GM18508 (cell line): ENCODE data around the gene TRABD2B.

Source experiments
- ATAC-seq: cut with Tn5 transposase; IDR thresholded peaks from one replicate; pipeline ENCODE4 v1.9.1; 2021; ENCODE audit warnings: moderate number of reproducible peaks; ENCODE audit not compliant: insufficient read depth, unreplicated experiment

Gene TRABD2B

GRCh38 chr1:47816325-47817071 lies 180.7 kb downstream of the TRABD2B start:
- no peak for ATAC-seq

GRCh38 chr1:47814612-47815395 lies 182.4 kb downstream of the TRABD2B start:
- ATAC-seq = no peak

GRCh38 chr1:47813970-47814369 lies 183.2 kb downstream of the TRABD2B start:
- no peak for ATAC-seq

GRCh38 chr1:47812904-47813514 lies 184.2 kb downstream of the TRABD2B start:
- no peak for ATAC-seq

GRCh38 chr1:47810964-47811682 lies 186.1 kb downstream of the TRABD2B start:
- ATAC-seq = no peak

DNA sequence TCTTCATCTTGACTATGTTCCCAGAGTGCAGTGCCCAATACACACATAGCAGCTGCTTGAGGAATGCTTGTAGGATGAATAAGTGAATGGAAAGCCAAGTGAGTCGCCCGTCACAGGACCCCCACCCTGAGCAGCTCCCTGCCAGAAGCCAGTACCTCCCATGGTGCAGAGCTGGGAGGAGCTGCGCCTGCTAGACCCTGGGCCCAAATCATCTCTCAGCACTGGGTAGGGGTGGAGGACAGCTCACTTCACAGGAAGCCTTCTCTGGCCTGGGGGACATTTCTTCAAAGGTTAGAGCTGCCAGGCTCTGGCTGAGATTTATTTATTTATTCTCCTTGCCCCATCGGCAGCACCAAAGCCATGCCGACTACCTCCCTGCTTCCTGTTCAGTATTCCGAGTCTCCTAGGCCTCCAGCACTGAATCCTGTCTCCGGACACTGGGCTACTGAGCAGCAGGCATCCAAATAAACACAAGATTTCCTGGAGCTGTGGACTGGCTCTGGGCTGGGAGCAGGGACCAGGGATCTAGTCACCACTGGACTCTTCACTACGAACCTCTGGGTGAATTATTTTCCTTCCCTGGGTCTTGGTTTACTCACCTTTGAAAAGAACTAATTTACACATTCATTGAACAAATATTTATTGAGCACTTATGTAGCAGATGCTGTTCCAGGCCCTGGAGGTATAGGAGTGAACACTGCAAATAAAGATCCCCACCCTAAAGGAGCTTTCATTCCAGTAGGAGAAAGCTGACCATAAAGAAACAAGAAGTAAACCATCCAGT lies 187.7 kb downstream of the TRABD2B start:
- ATAC-seq = no peak

GRCh38 chr1:47808612-47809011 lies 188.6 kb downstream of the TRABD2B start:
- no peak for ATAC-seq

GRCh38 chr1:47805921-47806361 lies 191.2 kb downstream of the TRABD2B start:
- no peak for ATAC-seq

GRCh38 chr1:47805018-47805417 lies 192.2 kb downstream of the TRABD2B start:
- no peak for ATAC-seq

GRCh38 chr1:47803815-47804501 lies 193.2 kb downstream of the TRABD2B start:
- ATAC-seq = no peak

DNA sequence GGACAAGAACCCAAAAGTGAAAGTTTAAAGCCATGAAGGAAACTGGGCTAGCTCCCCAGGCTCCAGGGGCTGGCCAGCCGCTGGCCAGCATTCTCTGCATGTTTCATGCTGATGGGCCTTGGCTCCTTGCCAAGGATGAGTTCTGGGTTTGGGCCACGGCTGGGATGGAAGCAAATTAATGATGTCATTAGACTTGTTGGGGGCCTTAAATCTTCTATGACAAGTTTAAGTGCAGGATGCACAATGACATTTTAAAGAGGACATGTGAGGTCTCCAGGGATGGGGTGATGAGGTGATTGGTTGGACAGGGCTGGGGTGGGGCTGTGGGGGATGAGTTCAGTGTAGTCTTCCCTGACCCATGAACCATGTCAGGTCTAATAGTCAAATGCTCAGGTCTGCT lies 199.6 kb downstream of the TRABD2B start:
- no peak for ATAC-seq

- ATAC-seq = no peak
These were observed 200.6 kb downstream of the TRABD2B start for GRCh38 chr1:47796626-47797025.

- no peak for ATAC-seq
These were observed 202.1 kb downstream of the TRABD2B start for GRCh38 chr1:47795102-47795501.

- no peak for ATAC-seq
These were observed 202.7 kb downstream of the TRABD2B start for GRCh38 chr1:47794530-47794929.

DNA sequence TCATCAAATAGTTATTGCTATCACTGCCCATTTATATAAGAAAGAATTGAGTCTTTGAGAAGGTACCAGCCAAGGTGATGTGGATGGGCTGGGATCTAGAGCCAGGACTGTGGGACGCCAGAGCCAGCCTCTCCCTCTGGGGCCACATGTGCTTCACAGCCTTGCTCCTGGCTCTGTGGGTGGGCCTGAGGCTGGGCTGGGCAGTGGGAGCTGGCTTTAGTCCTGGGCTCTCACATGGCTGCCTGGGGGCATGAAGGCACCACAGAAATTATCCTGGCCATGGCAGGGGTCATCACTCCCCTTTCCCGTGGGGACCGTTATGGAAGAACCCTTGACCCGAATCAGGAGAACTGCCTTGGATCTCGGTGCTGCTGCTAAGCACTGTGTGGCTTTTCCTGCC lies 203.1 kb downstream of the TRABD2B start:
- no peak for ATAC-seq

- no peak for ATAC-seq
These were observed 203.6 kb downstream of the TRABD2B start for GRCh38 chr1:47793563-47793962.

- ATAC-seq = no peak
These were observed 204.4 kb downstream of the TRABD2B start for GRCh38 chr1:47792779-47793178.

DNA sequence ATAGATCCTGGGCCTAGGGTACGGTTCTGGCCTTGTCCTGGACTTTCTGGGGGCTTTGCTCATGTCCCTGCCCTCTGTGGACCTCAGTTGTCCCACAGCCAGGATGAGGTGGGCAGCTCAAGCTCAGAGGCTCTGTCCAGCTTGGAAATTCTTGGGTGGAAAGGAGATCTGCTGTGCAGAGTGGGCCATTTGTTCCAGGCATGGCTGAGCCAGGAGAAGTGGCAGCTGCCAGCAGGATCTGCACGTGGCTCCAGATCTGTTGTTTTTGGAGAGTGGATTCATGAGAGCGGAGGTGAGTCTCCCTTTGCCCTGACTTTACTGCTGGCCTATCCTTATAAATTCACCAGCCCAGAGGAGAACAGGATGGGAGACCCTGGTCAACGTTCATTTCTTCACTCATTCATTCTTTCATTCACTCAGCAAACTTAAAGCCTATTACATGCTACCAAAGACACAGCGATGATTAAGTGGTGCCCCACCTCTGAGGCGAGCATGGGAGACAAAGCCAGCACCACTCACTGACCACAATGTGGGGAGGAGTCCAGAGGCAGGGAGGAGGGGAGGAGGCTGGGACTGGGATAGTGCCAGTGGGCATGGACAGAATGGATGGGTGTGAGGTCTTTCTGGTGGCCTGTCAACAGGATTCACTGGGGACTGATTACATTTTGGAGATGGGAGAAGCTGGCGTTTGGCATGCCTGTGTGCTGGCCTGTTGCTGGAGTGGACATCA lies 205.1 kb downstream of the TRABD2B start:
- ATAC-seq = no peak

DNA sequence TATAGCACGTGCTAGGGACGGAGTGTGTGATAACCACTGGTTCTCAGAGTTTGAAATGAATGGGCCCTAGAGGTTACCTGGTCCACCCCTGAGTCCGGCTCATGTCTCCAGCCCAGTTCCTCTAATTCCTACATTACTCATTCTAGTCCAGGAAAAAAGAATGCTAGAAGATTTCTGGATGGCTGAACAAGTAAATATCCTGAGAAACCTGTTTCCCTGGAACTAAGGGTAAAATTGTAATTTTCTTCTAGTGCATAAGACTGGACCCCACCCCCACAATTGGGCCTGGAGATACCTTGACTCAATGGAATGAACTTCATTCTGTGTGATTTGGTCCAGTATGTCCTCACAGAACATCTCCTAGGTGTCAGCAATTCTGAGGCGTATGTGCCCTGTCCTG lies 208.4 kb downstream of the TRABD2B start:
- ATAC-seq = no peak
